GM12892 (cell line): ENCODE results near the gene OR51Q1.

Source experiments
- POLR2AphosphoS5 ChIP-seq: IDR thresholded peaks from 2 replicates; pipeline ENCODE4 v1.6.1; 2011; ENCODE audit warnings: low read depth, low read length, control low read depth
- TAF1 ChIP-seq: IDR thresholded peaks from 2 replicates; pipeline ENCODE4 v1.6.1; 2011; ENCODE audit warnings: low read depth, mild to moderate bottlenecking, control low read depth, low read length, borderline replicate concordance

DNA sequence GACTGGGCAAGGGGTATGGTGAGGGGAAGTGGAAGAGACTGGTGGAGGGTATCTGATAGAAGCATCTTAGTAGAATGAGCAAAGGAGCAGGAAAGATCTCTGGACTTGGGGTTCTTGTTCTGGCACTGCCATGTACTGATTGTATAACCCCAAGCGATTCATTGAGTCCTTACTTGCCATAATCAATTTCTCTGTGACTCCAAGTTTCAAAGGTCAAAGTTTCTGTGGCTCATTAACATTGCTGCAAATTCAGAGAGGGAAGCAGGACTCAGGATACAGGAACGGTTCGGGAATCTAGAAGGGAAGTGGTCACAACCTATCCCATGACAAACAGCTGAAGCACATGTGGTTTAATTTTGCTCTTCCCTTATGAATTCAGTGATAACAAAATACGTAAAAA lies 27.5 kb downstream of the OR51Q1 start:
- TF ChIP-seq TAF1 = no peak
- no peak for TF ChIP-seq POLR2AphosphoS5
